Measurements from ENCODE around the gene UGT2B15.

The UGT2B15 gene

GRCh38 chr4:68606240-68606639 is 64.2 kb downstream of the UGT2B15 start:
- DNase-seq (ENCODE audit: low spot score in 2 of 2) (no peak), ATAC-seq (no peak)
- Mint-ChIP-seq H3K36me3 (no peaks in the 10 kb centered on the region), H3K27ac (no peak overlapping the region), H3K4me3 (no peak overlapping the region), H3K9me3 (no peaks in the 10 kb centered on the region), H3K4me1 (no peaks in the 10 kb centered on the region)

GRCh38 chr4:68599150-68599549 is 71.3 kb downstream of the UGT2B15 start:
- Mint-ChIP-seq H3K9me3 (no peaks in the 10 kb centered on the region), H3K36me3 (no peaks in the 10 kb centered on the region), H3K4me3 (no peak overlapping the region), H3K27ac (no peak overlapping the region), H3K4me1 (no peaks in the 10 kb centered on the region)
- ATAC-seq: no peak
- DNase-seq (ENCODE audit: low spot score in 2 of 2): no peak

GRCh38 chr4:68597482-68597881 is 73.0 kb downstream of the UGT2B15 start:
- Mint-ChIP-seq H3K4me3 (no peak overlapping the region), H3K9me3 (no peaks in the 10 kb centered on the region), H3K36me3 (no peaks in the 10 kb centered on the region), H3K4me1 (no peaks in the 10 kb centered on the region), H3K27ac (no peak overlapping the region)
- DNase-seq (ENCODE audit: low spot score in 2 of 2): no peak
- no peak for ATAC-seq
